ENCODE data around the gene SNRPA.
A peak's percentile ranks its signal among the peaks of the same experiment; 100 is the strongest.

SNRPA gene

DNA sequence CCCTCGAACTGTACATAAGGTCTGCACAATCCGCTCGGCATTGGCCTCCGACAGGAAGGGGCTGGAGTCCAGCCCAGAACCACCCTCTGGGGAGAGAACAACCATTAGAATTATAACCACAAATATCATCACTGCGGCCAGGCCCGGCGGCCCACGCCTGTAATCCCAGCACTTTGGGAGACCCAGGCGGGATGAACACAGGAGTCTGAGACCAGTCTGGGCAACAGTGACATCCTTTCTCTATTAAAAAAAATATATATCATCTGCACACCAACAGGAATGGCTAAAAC lies 45.7 kb upstream of the SNRPA start (continued):
- TF ChIP-seq, protein P1, sequence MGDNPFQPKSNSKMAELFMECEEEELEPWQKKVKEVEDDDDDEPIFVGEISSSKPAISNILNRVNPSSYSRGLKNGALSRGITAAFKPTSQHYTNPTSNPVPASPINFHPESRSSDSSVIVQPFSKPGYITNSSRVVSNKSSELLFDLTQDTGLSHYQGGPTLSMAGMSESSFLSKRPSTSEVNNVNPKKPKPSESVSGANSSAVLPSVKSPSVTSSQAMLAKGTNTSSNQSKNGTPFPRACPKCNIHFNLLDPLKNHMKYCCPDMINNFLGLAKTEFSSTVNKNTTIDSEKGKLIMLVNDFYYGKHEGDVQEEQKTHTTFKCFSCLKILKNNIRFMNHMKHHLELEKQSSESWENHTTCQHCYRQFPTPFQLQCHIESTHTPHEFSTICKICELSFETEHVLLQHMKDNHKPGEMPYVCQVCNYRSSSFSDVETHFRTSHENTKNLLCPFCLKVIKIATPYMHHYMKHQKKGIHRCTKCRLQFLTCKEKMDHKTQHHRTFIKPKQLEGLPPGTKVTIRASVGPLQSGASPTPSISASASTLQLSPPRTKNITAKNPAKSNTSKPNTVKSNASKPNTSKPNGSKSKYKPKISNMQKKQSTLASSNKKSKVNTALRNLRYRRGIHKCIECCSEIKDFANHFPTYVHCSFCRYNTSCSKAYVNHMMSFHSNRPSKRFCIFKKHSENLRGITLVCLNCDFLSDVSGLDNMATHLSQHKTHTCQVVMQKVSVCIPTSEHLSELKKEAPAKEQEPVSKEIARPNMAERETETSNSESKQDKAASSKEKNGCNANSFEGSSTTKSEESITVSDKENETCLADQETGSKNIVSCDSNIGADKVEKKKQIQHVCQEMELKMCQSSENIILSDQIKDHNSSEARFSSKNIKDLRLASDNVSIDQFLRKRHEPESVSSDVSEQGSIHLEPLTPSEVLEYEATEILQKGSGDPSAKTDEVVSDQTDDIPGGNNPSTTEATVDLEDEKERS (tag by site-specific recombination; IDR thresholded peaks at IDR 0.05) = no peak
- no peak for TF ChIP-seq ZNF169 (tag by site-specific recombination; IDR thresholded peaks at IDR 0.05)
- TF ChIP-seq YY2 (tag by site-specific recombination; IDR thresholded peaks at IDR 0.05) = no peak

DNA sequence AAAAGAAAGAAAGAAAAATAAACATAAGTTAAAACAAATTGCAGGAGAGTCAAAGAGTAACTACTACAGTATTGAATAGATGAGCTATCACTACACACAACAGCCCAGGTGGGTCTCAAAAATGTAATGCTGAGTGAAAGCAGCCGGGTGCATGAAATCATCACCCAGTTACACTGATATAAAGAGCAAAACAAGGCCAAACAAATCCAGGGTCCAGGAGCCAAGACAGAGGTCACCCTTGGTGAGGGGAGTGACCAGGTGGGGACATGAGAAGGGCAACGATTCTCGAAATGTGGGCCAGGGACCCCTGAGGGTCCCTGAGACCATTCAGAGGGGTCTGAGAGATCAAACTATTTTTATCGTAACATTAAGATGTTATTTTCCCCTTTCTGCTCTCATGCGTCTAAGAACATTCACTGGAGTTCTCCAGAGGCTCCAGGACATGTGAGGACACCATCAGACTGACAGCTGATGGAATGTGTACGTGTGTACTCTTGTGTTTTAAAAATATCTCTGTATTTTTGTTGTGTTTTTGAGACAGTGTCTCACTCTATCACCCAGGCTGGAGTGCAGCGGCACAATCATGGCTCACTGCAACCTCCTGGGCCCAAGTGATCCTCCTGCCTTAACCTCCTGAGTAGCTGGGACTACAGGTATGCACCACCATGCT lies 44.9 kb upstream of the SNRPA start:
- POLR2A ChIA-PET = interaction anchor here (0.6 to 1.9 kb wide), 4 partner anchors 10 to 441 kb away, joined by 3 to 8 read pairs (median 6); partner anchors contain the start of genes ACTMAP, COQ8B and ITPKC
- no peaks in the 10 kb centered on the region for H3K9me3 ChIP-seq (ENCODE audit: control insufficient read depth, insufficient read depth, low read depth, low read length)
- H3K4me1 ChIP-seq (ENCODE audit: control insufficient read depth, insufficient read depth, low read length) = no peaks in the 10 kb centered on the region
- peaks cover 87 to 95% of the 10 kb centered on the region in 2 experiments for H3K36me3 ChIP-seq (ENCODE audit: control insufficient read depth in 2 of 2, insufficient read depth in 1 of 2, low read length in 2 of 2)
- 0 out of 2 replicates have a peak overlapping the region, but pooled peaks have one; percentile 1 for H3K27ac ChIP-seq (ENCODE audit: extremely low read depth, low read depth, low read length)
- no peak for TF ChIP-seq ZBTB21 (tag by site-specific recombination; IDR thresholded peaks at IDR 0.05)
- TF ChIP-seq, protein P2, sequence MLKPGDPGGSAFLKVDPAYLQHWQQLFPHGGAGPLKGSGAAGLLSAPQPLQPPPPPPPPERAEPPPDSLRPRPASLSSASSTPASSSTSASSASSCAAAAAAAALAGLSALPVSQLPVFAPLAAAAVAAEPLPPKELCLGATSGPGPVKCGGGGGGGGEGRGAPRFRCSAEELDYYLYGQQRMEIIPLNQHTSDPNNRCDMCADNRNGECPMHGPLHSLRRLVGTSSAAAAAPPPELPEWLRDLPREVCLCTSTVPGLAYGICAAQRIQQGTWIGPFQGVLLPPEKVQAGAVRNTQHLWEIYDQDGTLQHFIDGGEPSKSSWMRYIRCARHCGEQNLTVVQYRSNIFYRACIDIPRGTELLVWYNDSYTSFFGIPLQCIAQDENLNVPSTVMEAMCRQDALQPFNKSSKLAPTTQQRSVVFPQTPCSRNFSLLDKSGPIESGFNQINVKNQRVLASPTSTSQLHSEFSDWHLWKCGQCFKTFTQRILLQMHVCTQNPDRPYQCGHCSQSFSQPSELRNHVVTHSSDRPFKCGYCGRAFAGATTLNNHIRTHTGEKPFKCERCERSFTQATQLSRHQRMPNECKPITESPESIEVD (tag by site-specific recombination; IDR thresholded peaks at IDR 0.05) = no peak
- TF ChIP-seq, protein P3, sequence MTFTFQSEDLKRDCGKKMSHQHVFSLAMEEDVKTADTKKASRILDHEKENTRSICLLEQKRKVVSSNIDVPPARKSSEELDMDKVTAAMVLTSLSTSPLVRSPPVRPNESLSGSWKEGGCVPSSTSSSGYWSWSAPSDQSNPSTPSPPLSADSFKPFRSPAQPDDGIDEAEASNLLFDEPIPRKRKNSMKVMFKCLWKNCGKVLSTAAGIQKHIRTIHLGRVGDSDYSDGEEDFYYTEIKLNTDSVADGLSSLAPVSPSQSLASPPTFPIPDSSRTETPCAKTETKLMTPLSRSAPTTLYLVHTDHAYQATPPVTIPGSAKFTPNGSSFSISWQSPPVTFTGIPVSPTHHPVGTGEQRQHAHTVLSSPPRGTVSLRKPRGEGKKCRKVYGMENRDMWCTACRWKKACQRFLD (tag by site-specific recombination; IDR thresholded peaks at IDR 0.05) = no peak
- no peak overlapping the region for H3K4me3 ChIP-seq (ENCODE audit: low read depth, low read length)
- CTCF ChIA-PET = interaction anchor here (0.6 to 1.5 kb wide), 3 partner anchors 61 to 285 kb away, joined by 3 to 6 read pairs (median 3); no protein-coding TSS in a partner anchor

DNA sequence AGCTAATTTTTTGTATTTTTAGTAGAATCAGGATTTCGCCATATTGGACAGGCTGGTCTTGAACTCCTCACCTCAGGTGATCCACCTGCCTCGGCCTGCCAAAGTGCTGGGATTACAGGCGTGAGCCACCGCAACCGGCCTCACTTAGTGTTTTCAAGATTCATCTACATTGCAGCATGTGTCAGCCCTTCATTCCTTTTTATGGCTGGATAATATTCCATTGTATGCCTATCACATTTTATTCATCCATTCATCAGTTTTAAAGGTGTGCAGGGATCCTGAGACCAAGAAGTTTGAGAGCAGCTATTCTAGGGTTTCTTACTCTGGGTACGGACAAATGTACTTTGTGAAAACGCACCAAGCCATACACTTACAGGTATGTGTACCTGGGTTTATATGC lies 43.4 kb upstream of the SNRPA start:
- Histone ChIP-seq H3K9me3 (ENCODE audit: control insufficient read depth, insufficient read depth, low read depth, low read length) (no peaks in the 10 kb centered on the region), H3K4me1 (ENCODE audit: control insufficient read depth, insufficient read depth, low read length) (no peaks in the 10 kb centered on the region), H3K4me3 (ENCODE audit: low read depth, low read length) (no peak overlapping the region), H3K27ac (ENCODE audit: extremely low read depth, low read depth, low read length) (no peak overlapping the region), H3K36me3 (ENCODE audit: control insufficient read depth in 2 of 2, insufficient read depth in 1 of 2, low read length in 2 of 2) (peaks cover 84 to 97% of the 10 kb centered on the region in 2 experiments)
- TF ChIP-seq ZNF654 (tag by site-specific recombination; IDR thresholded peaks at IDR 0.05; ENCODE audit: low read depth) = no peak
- peak; percentile 76; the same call in 1 of the 2 replicates for TF ChIP-seq ZNF146 (tag by site-specific recombination; IDR thresholded peaks at IDR 0.05)
- peak; percentile 53; the same call in 1 of the 2 replicates for TF ChIP-seq ZNF664 (tag by site-specific recombination; IDR thresholded peaks at IDR 0.05)
- TF ChIP-seq, protein P4, sequence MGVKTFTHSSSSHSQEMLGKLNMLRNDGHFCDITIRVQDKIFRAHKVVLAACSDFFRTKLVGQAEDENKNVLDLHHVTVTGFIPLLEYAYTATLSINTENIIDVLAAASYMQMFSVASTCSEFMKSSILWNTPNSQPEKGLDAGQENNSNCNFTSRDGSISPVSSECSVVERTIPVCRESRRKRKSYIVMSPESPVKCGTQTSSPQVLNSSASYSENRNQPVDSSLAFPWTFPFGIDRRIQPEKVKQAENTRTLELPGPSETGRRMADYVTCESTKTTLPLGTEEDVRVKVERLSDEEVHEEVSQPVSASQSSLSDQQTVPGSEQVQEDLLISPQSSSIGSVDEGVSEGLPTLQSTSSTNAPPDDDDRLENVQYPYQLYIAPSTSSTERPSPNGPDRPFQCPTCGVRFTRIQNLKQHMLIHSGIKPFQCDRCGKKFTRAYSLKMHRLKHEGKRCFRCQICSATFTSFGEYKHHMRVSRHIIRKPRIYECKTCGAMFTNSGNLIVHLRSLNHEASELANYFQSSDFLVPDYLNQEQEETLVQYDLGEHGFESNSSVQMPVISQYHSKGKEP (tag by site-specific recombination; IDR thresholded peaks at IDR 0.05) = no peak
- no peak for TF ChIP-seq EGR2 (tag by site-specific recombination; IDR thresholded peaks at IDR 0.05; ENCODE audit: low read depth)
- no peak for TF ChIP-seq ZNF629 (tag by site-specific recombination; IDR thresholded peaks at IDR 0.05)
- ChIA-PET POLR2A (interaction anchor here (0.6 to 1.2 kb wide), 4 partner anchors 9 to 43 kb away, joined by 3 to 7 read pairs (median 4); partner anchors contain the start of genes ACTMAP, COQ8B, ITPKC and NUMBL), CTCF (interaction anchor here (0.6 to 1.7 kb wide), 6 partner anchors 55 to 1729 kb away, joined by 3 to 6 read pairs (median 4); partner anchors contain the start of gene EGLN2)
